Activated CD4-positive, alpha-beta T cell treated with anti-CD3 and anti-CD28 coated beads, Interleukin-2, amount 50 U/mL, for 16 hours (primary cell): Measurements from ENCODE around the gene NECTIN1.

ENCODE experiments used
- DNase-seq: peaks from one replicate; pipeline ENCODE4 v3.0.0-alpha.2; 2020

Gene NECTIN1, protein sequence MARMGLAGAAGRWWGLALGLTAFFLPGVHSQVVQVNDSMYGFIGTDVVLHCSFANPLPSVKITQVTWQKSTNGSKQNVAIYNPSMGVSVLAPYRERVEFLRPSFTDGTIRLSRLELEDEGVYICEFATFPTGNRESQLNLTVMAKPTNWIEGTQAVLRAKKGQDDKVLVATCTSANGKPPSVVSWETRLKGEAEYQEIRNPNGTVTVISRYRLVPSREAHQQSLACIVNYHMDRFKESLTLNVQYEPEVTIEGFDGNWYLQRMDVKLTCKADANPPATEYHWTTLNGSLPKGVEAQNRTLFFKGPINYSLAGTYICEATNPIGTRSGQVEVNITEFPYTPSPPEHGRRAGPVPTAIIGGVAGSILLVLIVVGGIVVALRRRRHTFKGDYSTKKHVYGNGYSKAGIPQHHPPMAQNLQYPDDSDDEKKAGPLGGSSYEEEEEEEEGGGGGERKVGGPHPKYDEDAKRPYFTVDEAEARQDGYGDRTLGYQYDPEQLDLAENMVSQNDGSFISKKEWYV

DNA sequence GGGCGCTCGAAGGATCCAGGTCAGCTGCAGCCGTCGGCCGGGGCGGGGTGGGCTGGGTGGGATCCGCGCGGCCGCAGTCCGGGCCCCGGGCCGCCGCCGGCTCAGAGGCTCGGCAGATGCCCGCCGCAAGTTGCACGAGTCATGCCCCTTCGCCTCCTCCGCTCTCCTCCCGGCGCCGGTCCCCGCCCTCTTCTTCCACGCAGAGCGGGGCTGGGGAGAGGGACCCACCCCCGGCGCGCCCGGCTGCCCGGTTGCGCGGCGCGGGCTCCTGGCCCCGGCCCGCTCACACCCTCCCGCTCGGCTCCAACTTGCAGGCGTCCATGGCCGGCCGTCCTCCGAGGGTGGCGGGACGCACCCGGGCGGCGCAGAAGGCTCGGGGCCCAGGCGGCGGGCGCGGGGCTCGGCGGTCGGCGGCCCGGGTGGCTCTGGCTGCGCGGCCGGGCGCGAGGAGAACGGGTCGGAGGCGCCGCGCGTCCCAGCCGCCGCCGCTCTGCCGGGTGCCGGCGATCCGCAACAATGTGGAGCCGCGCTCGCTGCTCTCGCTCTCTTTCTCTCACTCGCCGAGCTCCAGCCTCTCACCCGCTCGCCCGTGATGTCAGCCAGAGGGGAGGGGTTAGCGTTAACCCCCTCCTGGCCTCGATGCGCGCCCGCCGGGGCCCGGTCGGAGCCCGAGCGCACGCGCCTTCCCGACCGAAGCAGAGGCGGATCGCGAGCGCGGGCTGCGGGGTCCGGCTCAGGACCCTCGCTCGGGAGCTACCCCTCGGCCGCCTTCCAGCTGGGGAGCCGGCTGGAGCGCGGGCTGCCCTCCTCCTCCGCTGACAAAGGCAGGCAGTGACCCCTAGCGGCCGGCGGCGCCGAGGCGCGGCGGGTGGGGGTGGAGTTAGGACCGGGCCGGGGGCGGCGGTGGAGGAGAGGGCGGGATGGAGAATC, at the start of gene NECTIN1:
NECTIN1 (minus strand) TSS at position 550 of the 930 bp plus-strand sequence. CDS start 647 bp downstream, outside the sequence.
- peak; percentile 80 for DNase-seq

DNA sequence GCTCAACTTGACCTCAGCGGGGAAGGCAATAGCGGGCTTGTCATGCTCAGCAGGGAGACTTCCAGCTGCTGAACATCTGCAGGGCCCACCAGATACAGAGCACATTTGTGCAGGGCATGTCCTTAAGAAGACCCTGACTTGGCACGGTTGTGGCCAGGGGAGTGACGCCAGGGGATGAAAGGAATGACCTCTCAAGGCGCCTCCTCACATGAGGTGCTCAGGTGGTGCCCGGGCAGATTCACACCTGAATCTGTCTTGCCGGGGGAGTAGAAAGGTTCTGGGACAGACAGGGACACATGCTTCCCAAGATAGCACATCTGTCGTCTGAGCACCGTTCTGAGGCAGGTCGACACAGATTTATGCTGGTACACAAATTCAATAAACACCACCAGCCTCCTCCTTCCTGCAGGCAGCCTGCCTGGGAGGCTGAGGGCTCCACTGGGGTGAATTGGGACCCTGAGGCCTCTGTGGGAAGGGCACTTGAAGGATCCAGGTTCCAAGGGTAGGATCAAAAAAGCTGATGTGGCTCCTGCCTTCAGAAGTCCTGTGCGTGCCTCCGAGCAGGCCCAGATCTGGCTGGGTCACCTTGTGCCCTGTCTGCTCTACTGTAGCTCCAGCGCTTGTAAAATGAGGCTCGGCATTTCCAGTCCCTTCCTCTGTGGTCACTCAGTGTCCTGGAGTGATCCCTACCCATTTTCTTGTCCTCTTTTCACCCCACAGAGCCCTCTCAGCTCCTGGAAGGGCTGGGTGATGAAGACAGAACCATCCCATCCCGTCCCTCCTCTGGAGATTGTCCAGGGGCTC, 49.6 kb upstream of the NECTIN1 start:
- no peak for DNase-seq

- DNase-seq = no peak
Measured at GRCh38 chr11:119777940-119778339, 48.9 kb upstream of the NECTIN1 start.

DNA sequence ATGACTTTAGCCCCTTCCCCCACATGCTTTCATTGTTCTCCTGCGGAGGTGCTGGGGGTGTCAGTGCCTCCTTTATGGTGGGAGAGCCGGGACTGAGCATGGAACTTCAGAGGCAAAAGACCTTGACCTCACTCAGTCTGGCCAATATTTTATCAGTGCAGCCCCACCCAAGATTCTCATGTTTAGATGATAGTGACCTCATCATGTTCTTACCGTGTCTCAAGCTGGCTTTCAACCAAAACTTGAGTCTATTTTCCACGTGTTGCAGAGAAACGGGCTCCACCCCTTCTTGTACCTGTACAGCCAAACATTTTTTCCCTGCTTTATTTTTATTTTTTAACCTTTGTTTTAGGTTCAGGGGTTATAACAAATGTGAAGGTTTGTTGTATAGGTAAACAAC, 47.7 kb upstream of the NECTIN1 start:
- no peak for DNase-seq

DNA sequence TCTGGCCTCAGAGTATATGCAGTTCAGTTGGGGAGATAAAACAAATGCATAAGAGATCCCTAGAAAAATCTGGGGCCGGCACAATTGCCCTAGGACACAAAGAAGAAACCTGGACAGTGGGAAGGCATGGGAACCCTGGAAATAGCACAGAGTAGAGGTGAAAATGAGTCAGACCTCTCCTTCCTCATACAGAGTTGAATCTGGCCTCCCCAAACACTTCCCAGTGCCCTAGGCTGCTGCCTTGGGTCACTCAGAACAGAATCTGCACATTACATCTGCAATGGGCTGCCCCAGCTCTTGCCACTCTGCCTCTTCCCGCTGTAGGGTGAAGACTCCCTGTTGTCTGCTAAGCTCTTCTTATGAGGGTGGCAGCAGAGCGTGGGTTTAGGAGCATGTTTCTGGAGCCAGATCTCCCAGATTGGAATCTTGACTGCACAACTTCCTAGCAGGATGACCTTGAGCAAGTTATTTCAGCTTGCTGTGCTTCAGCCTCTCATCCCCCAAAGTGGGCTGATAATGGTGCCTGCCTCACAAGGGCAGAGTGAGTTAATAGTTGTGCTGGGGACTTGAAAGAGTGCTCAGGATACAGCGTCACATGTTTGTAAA, 47.1 kb upstream of the NECTIN1 start:
- no peak for DNase-seq

DNA sequence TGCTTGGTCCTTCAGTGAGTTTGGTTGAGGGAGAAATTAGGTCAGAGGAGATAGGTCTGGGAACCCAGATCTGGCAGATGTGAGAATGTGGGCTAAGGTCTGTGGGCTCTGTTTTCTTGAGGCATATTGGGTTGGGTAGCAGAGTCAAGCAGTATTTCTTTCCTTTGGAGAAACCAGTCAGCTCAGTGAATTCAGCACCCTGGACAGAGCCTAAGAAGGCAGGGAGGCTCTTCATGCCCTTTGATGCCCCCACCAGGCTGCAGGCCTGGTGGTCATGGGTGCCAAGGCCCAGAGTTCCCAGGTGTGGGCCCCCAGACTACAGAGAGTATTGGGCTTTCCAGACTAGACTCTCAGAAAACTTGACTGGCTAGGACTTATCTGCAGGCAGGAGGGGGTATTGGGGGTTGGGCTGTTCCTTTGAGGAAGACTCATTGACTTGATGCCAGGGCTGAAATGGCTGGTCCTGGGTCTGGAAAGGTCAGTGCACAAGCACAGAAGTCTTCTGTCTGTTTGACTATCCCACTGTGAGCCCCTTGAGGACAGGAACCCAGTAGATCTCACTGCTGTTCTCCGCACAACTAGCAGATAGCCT, 45.3 kb upstream of the NECTIN1 start:
- DNase-seq = peak; percentile 5

- no peak for DNase-seq
Measured at GRCh38 chr11:119772641-119773415, 43.8 kb upstream of the NECTIN1 start.

GRCh38 chr11:119772076-119772475, 43.1 kb upstream of the NECTIN1 start:
- no peak for DNase-seq

GRCh38 chr11:119771172-119771770, 42.3 kb upstream of the NECTIN1 start:
- DNase-seq = no peak

GRCh38 chr11:119765628-119766027, 36.6 kb upstream of the NECTIN1 start:
- DNase-seq = no peak

DNA sequence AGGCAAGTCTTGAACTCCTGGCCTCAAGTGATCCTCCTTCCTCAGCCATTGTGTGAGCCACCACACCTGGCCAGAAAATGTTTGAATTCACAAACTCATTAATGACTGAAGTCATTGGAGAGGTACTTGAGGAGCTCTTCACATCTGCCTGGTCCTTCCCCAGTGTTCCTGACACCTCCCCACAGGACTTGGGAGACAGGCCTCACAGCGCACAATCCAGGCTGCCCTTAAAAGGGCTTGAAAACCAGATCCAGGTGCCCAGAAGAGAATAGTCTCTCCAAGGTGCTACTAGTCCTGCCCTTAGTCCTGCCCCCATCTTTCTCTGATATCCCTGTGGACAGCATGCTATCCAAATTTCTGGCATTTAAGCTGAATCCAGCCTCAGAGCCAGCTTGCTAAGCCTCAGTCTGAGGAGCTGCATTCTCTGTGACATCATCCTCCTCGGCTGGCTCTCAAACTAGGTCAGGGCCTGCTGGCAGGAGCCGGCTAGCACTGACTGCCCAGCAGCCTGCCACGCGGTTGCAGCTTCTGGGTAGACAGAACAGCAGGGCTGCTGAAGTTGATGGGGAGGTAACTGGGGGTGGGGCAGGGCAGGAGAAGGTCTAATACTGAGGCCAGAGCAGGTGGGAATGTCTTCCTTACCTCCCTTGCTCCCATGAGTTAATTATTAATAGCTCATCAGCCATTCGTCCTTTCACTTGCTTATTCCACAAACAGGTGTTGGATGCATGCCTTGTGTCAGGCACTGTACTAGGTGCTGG, 35.3 kb upstream of the NECTIN1 start:
- DNase-seq = no peak

GRCh38 chr11:119763071-119763728, 34.2 kb upstream of the NECTIN1 start:
- DNase-seq = no peak

DNA sequence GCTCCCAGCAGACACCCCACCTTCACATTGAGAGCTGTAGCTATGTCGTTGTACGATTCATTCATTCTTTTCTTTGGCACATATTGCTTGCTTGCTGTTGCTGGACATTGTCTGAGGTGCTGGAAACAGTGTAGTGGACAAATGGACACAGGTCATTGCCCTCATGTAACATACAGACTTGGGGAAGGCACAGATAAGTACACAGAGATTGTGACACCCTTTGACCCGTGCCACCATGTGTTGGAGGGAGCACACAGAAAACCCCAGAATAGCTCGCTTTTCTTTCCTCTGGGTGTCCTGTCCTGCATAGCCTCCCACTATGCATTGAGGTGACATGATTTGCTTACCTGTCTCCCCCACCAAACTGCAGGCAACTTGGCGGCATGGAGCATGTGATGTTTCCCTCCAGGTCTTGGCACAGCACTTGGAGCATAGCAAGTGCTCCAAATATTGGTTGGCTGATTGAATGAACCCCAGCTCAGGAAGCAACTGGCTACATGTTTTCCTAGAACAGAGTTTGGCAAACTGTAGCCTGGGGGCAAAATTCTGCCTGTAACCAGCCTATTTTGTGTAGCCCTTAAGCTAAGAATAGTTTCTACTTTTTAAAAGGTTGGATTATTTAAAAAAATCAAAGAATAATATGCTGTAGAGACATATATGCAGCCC, 30.9 kb upstream of the NECTIN1 start:
- no peak for DNase-seq

DNA sequence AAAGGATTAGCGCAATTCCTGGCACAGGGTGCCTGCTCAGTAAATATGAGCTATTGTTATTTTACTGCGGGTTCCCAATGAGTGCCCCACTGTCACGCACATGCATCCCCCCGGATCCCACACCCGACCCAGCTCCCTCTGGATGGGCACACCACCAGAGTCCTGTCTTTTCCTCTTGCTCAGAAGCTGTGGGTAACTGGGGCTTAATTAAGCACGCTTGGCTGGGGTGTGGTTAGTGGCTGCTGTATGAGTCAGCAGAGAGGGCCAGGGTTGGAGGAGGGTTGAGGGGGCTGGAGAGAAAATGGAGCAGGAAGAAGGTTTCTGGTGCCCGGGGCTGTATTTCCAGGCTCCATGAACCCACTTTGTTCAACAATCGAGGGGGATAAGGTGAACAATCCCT, 30.3 kb upstream of the NECTIN1 start:
- DNase-seq = peak; percentile 4

- DNase-seq = no peak
Measured at GRCh38 chr11:119758291-119758690, 29.3 kb upstream of the NECTIN1 start.

DNA sequence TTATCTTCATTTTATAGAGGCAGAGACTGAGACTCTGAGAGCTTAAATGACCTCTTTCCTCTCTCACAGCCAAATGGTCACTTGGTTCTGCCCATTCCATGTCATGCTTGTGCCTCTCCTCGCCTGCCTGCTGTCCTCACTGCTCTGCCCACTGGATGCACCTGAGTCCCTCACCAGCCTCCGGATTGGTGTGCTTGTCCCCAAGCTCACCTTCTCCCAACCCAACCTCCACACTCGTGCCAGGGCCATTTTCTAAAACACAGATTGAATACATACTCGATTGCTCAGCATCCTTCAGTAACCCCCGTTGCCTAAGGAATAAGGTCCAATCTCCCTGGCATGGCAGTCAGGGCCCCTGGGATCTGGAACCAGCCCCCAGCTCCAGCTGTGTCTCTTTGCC, 28.4 kb upstream of the NECTIN1 start:
- no peak for DNase-seq

DNA sequence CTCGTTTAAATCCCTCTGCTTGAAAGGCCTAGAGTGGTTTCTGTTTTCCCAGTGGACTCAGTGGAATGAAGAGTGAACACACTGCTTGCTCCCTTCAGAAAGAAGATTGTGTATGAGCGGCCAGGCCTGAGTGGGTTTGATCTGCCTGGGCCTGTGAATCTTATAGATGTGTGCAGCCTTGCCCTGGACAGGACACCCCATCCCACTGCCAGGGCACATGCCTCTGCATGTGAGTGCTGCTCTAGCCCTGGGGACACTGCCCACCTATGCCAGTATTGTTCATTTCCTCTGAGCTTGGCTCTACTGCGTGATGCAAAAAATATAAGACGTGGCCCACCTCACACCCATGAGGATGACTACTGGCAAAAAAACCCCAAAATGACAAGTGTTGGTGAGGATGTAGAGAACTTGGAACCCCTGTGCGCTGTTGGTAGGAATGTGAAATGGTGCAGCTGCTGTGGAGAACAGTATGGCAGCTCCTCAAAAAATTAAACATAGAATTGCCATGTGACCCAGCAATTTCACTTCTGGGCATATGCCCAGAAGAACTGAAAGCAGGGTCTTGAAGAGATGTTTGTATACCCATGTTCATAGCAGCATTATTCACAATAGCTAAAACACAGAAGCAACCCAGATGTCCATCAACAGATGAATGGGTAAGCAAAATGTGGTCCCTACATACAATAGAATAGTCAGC, 27.3 kb upstream of the NECTIN1 start:
- no peak for DNase-seq
